ENCODE results near the gene RHO.
A peak's percentile ranks its signal among the peaks of the same experiment; 100 is the strongest.

RHO gene

GRCh38 chr3:129584631-129585030 lies 56.2 kb downstream of the RHO start:
- H4K91ac ChIP-seq (ENCODE audit: low read length) = no peak overlapping the region
- peaks cover 70 to 93% of the 10 kb centered on the region in 2 experiments for H3K36me3 ChIP-seq (ENCODE audit: control insufficient read depth in 1 of 2, insufficient read depth in 2 of 2, low read depth in 1 of 2, low read length in 2 of 2)
- H2AK5ac ChIP-seq (ENCODE audit: low read length, severe bottlenecking) = no peak overlapping the region
- peaks cover 48% of the 10 kb centered on the region for H3K79me1 ChIP-seq (replicated peaks; ENCODE audit: low read length, poor library complexity, severe bottlenecking)
- no peak overlapping the region for H3K23ac ChIP-seq (ENCODE audit: low read length in 2 of 2)
- DNase-seq = no peak
- H3K14ac ChIP-seq (ENCODE audit: low read length in 2 of 2) = no peak overlapping the region
- peak overlapping the region; percentile 27 for H4K8ac ChIP-seq (ENCODE audit: low read length)
- H3K4ac ChIP-seq (ENCODE audit: low read depth in 1 of 2, low read length in 2 of 2) = no peak overlapping the region
- H2AFZ ChIP-seq (ENCODE audit: low read depth, low read length) = no peak overlapping the region
- 75% methylated on average over 3 of the region's 3 CpGs for WGBS
- H2BK120ac ChIP-seq (ENCODE audit: low read depth, low read length) = peak overlapping the region; percentile 8
- no peak overlapping the region for H3K4me2 ChIP-seq (ENCODE audit: low read length, poor library complexity, severe bottlenecking)
- H3K4me3 ChIP-seq (ENCODE audit: insufficient read depth in 1 of 2, low read depth in 1 of 2, low read length in 2 of 2) = no peak overlapping the region
- H3K27me3 ChIP-seq (ENCODE audit: control insufficient read depth in 1 of 2, insufficient read depth in 1 of 2, low read length in 2 of 2) = no peaks in the 10 kb centered on the region
- H2BK5ac ChIP-seq (ENCODE audit: low read depth, low read length, poor library complexity, severe bottlenecking) = no peak overlapping the region
- H3K27ac ChIP-seq (ENCODE audit: low read length, poor library complexity, severe bottlenecking) = no peak overlapping the region
- no peak overlapping the region for H2BK12ac ChIP-seq (ENCODE audit: low read length in 2 of 2)
- H3K9ac ChIP-seq (ENCODE audit: low read length) = no peak overlapping the region
- H3K4me1 ChIP-seq (ENCODE audit: control insufficient read depth, insufficient read depth, low read depth, low read length) = peaks cover 8% of the 10 kb centered on the region
- no peak overlapping the region for H2BK15ac ChIP-seq (ENCODE audit: low read depth, poor library complexity, severe bottlenecking)
- H3K9me3 ChIP-seq (ENCODE audit: control insufficient read depth, low read length) = no peaks in the 10 kb centered on the region
- no peak overlapping the region for H3K18ac ChIP-seq (ENCODE audit: low read depth in 1 of 2, low read length in 2 of 2)

All from mesenchymal stem cell (in vitro differentiated cells and primary cell).